GM04504 (cell line): Measurements from ENCODE around the gene FAM174B.

ENCODE experiments used
- DNase-seq: peaks from one replicate; pipeline ENCODE4 v3.0.0-alpha.2; 2012; ENCODE audit warnings: low read depth

Gene FAM174B

GRCh38 chr15:92655178-92655995, at the start of gene FAM174B:
Gene FAM174B, minus strand, starts transcription at chr15:92655775.
- DNase-seq = no peak

- DNase-seq = no peak
These were observed 40.5 kb upstream of the FAM174B start for GRCh38 chr15:92696096-92696495.

- DNase-seq = no peak
These were observed 38.2 kb upstream of the FAM174B start for GRCh38 chr15:92693691-92694331.

GRCh38 chr15:92690395-92690794, 34.8 kb upstream of the FAM174B start:
- no peak for DNase-seq

- DNase-seq = no peak
These were observed 32.2 kb upstream of the FAM174B start for GRCh38 chr15:92687746-92688145.

- no peak for DNase-seq
These were observed 31.6 kb upstream of the FAM174B start for GRCh38 chr15:92687195-92687602.

GRCh38 chr15:92683511-92683834, 27.9 kb upstream of the FAM174B start:
- no peak for DNase-seq

- no peak for DNase-seq
These were observed 27.4 kb upstream of the FAM174B start for GRCh38 chr15:92682741-92683510.

- peak; percentile 70 for DNase-seq
These were observed 25.6 kb upstream of the FAM174B start for GRCh38 chr15:92681141-92681631.

GRCh38 chr15:92677999-92678398, 22.4 kb upstream of the FAM174B start:
- DNase-seq = no peak

GRCh38 chr15:92676561-92676960, 21.0 kb upstream of the FAM174B start:
- no peak for DNase-seq

GRCh38 chr15:92675485-92675884, 19.9 kb upstream of the FAM174B start:
- DNase-seq = no peak

- no peak for DNase-seq
These were observed 18.8 kb upstream of the FAM174B start for GRCh38 chr15:92674347-92674746.

GRCh38 chr15:92672102-92672501, 16.5 kb upstream of the FAM174B start:
- DNase-seq = no peak

GRCh38 chr15:92671406-92671805, 15.8 kb upstream of the FAM174B start:
- DNase-seq = no peak

GRCh38 chr15:92670621-92671020, 15.0 kb upstream of the FAM174B start:
- DNase-seq = no peak

- no peak for DNase-seq
These were observed 13.9 kb upstream of the FAM174B start for GRCh38 chr15:92669432-92669831.

- no peak for DNase-seq
These were observed 13.0 kb upstream of the FAM174B start for GRCh38 chr15:92668620-92669019.

GRCh38 chr15:92667970-92668485, 12.5 kb upstream of the FAM174B start:
- DNase-seq = no peak

GRCh38 chr15:92667287-92667904, 11.8 kb upstream of the FAM174B start:
- DNase-seq = no peak

- DNase-seq = no peak
These were observed 11.2 kb upstream of the FAM174B start for GRCh38 chr15:92666780-92667179.

- DNase-seq = no peak
These were observed 9.6 kb upstream of the FAM174B start for GRCh38 chr15:92665100-92665555.
